ENCODE results near the gene PER3.

DNA sequence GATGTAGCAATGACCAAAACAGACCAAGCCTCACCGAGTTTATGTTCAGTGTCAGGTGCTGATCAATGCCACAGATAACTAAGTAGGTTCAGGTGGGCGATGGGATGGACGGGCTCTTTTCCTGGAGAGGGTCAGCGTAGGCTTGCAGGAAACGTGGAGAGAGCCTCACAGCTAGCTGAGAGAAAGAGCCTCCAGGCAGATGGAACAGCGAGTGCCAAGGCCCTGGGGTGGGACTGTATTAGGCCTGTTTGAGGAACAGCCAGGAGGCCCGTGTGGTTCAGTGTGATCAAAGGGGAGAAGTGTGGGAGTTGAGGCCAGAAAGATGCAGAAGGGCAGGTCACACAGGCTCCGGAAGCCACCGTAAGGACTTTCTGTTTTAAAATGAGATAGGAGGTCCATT, 76.0 kb downstream of the PER3 start:
- TF ChIP-seq TCF4 (CRISPR knock-in tag; IDR thresholded peaks at IDR 0.05; ENCODE audit: borderline replicate concordance), result no peak
- no peak for TF ChIP-seq RARB (CRISPR knock-in tag; IDR thresholded peaks at IDR 0.05)
